GM04503 (cell line): Measurements from ENCODE around the gene TPP1.

Source experiments
- DNase-seq: peaks from one replicate; pipeline ENCODE4 v3.0.0-alpha.2; 2012; ENCODE audit warnings: low read depth

TPP1 gene

DNA sequence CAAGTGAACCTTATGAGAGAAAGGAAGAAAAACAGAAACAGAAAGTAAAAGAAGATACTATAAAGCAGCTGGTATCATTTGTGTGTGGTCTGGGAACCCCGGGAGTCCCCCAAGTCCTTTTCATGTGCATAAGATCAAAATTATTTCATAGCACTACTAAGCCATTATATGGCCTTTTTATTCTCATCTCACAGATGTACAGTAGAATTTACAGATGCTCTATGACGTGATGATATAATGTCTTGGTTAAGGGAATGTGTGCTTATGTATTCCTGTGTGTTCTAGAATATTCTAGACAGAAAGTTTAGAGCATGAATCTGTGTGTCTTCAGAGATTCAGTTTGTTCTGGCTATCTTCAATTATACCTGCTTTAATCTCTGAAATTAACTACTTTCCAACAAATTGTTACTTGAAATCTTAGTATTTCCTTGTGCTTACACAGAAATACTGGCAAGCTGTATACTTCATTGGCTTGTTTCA, 8.6 kb upstream of the TPP1 start:
- DNase-seq, result no peak

- DNase-seq, result no peak
Measured at GRCh38 chr11:6626971-6627761, 7.9 kb upstream of the TPP1 start.

- no peak for DNase-seq
Measured at GRCh38 chr11:6625832-6626420, 6.7 kb upstream of the TPP1 start.

- DNase-seq, result no peak
Measured at GRCh38 chr11:6625156-6625831, 6.1 kb upstream of the TPP1 start.

DNA sequence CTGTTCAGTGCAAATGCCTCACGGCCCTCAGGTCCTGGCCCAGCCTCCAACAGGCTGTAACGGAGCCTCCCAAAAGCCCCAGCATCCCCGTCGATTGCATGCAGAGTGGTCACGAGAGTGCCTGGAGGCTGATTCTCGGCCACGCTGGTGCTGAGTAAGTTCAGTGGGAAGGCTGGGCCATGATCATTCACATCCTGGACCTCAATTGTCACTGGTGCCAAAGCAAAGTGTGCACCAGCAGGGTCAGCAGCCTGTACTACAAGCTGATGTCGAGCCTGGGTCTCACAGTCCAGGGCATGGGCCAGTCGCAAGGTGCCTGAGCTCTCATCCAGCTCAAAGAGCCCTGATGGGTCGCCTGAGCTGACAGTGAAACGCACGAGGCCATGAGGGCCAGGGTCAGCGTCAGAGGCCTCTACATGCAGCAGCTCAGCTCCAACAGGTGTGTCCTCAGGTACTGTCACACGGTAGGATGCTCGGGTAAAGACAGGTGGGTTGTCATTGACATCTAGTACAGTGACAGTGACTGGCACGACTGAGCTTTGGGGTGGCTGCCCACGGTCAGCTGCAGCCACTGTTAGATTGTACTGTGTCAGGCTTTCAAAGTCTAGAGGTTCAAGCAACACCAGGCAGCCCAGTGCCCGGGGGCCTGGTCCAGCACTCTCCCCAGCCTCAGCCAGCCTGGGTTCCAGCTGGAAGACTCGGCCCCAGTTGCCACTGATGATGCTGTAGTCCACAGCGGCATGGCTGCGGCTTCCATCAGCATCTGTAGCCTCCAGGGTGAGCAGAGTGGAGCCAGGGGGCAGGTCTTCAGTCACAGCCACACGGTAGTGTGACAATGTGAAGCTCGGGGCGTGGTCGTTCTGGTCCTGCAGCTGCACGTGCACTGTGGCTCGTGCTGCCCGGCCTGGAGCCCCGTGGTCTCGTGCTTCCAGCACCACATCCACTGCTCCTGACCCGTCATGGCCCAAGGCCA, 4.5 kb upstream of the TPP1 start:
- DNase-seq, result no peak

DNA sequence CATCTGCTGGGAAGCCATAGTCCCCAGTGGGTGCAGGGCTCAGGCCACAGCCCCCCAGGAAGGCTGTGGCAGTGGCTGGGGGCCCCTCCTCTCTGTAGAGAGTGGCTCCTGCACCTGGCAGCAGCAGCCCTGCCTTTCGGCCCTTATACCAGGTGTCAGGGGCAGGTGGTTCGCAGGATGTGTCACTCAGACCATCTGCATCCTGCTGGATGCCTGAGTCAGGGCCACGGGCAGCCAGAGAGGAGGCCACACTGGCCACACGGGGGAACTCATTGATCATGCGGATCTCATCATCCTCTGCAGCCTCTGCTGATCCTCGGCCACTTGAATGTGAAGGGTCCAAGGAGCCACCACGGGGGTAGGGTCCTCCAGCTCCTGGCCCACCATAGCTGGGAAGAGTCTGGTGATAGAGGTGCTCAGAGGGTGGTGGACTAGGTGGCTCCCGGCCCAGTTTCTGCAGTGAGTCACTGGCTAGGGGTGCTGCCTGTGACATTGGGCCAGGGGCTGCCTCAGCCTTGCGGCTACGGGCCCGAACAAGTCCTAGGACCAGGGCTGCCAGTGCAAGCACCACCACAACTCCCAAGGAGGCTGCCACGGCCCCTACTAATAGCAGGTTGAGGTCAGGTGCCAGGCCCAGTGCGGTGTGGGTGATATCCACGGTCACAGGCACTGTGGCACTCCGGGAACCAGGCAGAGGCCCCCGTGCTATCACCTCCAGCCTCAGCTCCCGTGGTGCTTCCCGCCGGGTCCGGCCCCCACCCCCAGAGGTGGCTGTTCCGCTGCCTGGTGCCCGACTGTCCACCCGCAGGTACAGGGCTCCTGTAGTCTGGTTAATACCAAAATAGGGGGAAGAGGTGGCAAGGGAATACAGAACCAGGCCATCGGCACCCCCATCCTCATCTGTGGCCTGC, 3.3 kb upstream of the TPP1 start:
- DNase-seq, result no peak

- DNase-seq, result no peak
Measured at GRCh38 chr11:6621711-6622211, 2.5 kb upstream of the TPP1 start.

DNA sequence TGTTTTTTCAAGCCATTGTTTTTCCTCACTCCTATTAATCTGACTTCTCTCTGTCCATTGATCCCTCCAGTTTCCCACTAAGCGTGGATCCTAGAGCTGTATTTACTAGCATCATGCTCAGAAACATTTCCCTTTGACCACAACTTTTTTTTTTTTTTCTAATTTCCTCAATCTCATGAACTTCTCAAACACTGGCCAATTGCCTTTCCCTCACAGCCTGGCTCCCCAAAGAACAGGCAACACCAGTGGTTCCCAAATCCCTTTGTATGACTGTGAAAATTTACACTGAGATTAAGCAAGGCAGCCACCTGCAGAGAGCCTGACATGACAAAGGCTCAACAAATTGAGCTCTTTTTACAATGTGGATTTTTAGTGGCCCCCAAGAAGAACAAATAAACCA, 1.4 kb upstream of the TPP1 start:
- no peak for DNase-seq

DNA sequence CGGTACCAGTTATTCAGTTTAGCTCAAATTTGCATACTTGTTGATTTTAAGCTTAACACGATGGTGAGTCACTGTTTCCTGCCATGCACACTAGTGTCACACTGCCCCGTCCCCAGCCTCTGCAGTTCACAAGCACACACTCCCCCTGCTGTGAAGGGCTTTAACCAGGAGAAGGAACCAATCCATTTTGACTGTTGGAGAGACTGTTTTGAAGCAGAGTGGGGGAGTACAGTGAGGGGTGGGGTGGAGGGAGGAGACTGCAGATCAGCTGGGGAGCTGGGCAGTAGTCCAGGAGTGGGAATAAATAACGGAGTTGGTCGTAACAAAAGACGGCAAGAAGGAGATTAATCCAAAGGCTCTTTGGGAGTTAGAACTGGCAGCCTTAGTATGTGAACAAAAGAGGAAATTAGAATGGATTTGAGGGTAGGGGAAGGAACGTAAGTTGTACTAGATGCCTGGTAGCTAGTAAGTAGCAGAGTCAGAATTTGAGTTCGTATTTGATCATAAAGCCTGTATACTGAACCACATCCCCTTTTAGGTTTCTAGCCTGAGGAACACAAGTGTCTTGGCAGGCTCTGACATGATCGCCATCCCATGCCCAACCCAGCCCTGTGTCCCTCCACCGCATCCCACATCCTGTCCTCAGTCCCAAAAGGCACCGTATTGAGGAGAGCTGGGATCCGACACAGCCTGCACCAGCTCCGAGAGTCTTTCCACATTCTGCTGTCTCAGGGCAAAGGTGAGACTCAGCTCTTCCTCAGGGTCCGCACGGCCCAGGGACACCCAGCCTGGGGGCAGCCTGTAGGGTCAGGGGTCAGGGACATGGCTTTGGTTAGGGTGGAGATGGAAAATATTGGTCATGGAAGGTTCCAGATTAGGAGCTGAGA, 862 bp downstream of the TPP1 start:
- no peak for DNase-seq

- DNase-seq, result no peak
Measured at GRCh38 chr11:6617315-6617781, 1.9 kb downstream of the TPP1 start.

DNA sequence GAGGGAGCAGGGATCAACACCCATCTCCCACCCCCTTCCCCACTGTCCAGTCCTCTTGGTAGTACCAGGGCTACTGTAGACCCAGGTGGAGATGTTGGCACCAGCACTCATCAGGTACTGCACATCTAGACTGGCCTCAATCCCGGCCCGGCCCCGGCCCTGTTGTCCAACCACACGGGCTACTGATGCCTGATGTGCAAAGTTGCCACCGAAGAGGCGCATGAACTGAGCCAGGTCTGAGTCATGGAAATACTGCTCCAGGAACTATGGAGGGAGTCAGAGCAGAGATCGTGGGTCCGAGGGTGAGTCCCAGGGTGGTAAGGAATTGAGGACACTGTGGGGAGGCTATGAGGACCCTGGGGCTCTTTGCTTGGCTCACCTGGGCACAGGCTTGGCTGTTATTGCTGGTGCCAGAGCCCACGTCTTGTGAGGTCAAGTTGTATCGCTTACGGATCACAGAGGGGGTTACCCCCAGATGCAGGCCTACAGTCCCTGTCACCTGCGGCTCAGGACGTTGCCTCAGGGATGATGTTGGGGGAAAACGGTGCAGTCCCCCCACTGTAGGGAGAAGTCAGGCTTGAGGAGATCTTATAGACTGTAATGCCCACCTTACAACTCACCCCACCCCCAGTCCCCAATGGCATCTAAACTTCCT, 2.5 kb downstream of the TPP1 start:
- no peak for DNase-seq

DNA sequence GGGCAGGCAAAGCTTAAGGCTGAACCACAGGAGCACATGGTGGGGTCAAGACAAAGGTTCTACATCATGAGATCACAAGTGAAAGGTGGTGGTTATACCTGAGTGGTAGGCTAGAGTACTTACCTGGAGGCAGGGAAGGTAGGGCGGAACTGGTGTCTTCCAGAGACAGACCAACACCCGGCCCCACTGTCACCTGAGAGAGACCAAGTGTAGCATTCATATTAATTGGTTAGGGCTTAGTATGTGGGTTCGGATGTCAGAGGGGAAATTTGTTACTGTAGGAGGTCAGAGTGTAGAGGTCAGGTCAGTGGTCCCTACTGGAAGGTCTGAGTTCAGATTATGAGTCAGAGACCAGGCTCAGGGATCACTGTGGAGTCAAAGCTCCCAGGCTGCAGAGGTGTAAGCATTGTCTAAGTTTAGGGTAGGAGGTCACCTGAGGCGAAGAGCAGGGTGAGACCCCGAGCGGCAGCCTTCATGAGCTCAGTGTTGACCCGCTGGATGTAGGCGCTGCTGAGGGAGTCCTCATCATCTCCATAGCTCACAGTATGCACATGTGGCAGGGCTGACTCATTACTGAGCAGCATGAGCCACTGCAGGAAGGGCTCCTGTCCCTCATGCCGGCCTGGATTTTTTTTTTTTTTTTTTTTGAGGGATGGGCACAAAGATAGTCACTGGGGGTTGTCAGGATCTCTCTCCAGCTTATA, 3.2 kb downstream of the TPP1 start:
- DNase-seq, result no peak

GRCh38 chr11:6615046-6615445, 4.2 kb downstream of the TPP1 start:
- no peak for DNase-seq

GRCh38 chr11:6614446-6614845, 4.8 kb downstream of the TPP1 start:
- no peak for DNase-seq

DNA sequence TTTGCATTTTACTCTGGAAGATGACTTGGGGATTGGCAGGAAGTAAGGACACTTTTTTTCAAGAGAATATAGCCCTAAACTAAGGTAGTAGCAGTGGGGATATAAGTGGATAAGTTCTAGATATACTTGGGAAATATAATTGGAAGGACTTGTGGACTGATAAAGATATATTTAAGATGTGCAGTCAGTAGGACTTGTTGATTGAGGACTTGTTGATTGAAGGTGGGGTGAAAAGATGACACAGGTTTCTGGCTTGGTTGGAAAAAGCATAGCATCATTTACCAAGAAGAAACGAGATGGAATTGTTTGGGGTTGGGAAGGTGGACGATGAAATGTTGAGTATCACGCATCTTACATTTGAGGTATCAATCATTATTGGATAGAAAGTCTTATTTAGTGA, 5.7 kb downstream of the TPP1 start:
- no peak for DNase-seq

- DNase-seq, result peak; percentile 77
Measured at GRCh38 chr11:6612213-6613041, 6.8 kb downstream of the TPP1 start, which contains the start of gene TAF10. Gene TAF10, minus strand, starts transcription at chr11:6612216. Its CDS starts 27 bp downstream, at chr11:6612189.

DNA sequence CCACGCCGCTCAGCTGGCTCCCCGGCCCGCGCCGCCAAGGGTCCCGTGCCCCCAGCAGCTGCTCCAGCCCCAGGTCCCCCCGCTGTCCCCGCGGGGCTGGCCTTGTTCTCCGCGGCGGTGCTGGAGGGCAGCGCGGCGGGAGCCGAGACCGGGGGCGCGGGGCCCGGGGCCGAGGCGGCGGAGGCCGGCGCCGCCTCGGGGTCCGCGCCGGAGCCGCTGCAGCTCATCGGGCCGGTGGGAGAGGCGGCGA, 7.3 kb downstream of the TPP1 start:
- no peak for DNase-seq
